SU-DHL-6 (cell line): ENCODE measurements around the gene TKFC.

ENCODE experiments used
- H2AFZ ChIP-seq: fragments of 200-600 bp; sonication (generic); 2 replicates; pipeline ENCODE4 v1.6.1; 2014; ENCODE audit warnings: low read depth, mild to moderate bottlenecking, moderate library complexity, mixed read lengths, antibody characterized with exemption, low read length; ENCODE audit not compliant: severe bottlenecking
- H3F3A ChIP-seq: fragments of 200-600 bp; shearing (Covaris generic); 2 replicates; pipeline ENCODE4 v1.6.0; 2016; ENCODE audit warnings: antibody characterized with exemption, mild to moderate bottlenecking; ENCODE audit not compliant: insufficient read depth
- H3K27ac ChIP-seq: fragments of 200-600 bp; sonication (generic); 2 replicates; pipeline ENCODE4 v1.5.1; 2016; ENCODE audit warnings: low read depth, mild to moderate bottlenecking, low read length, moderate library complexity, mixed read lengths
- H3K27me3 ChIP-seq: fragments of 200-600 bp; sonication (generic), shearing (Covaris generic); 2 replicates; pipeline ENCODE4 v1.6.0; 2014; ENCODE audit warnings: mild to moderate bottlenecking, low read length
- H3K36me3 ChIP-seq: fragments of 200-600 bp; sonication (generic); 2 replicates; pipeline ENCODE4 v1.6.1; 2014; ENCODE audit warnings: mild to moderate bottlenecking, low read length, mixed read lengths
- H3K4me2 ChIP-seq: fragments of 300-600, 200-600 bp; shearing (Covaris generic), sonication (generic); 2 replicates; pipeline ENCODE4 v1.6.0; 2014; ENCODE audit warnings: low read length, low read depth, mild to moderate bottlenecking; ENCODE audit not compliant: poor library complexity, severe bottlenecking
- H3K4me3 ChIP-seq: fragments of 200-600 bp; sonication (generic); 2 replicates; pipeline ENCODE4 v1.5.1; 2014; ENCODE audit warnings: antibody characterized with exemption, low read length, mild to moderate bottlenecking, mixed read lengths; ENCODE audit not compliant: insufficient read depth, poor library complexity, severe bottlenecking
- H3K79me2 ChIP-seq: fragments of 200-600 bp; sonication (generic); 2 replicates; pipeline ENCODE4 v1.6.1; 2014; ENCODE audit warnings: mild to moderate bottlenecking, low read length, moderate library complexity; ENCODE audit not compliant: insufficient read depth
- H3K9ac ChIP-seq: fragments of 200-600 bp; sonication (generic); 2 replicates; pipeline ENCODE4 v1.7.0; 2014; ENCODE audit warnings: mild to moderate bottlenecking, low read length
- H3K9me2 ChIP-seq: fragments of 200-600 bp; sonication (generic); replicated peaks from 2 replicates; pipeline ENCODE4 v1.6.1; 2014; ENCODE audit warnings: low read length; ENCODE audit not compliant: insufficient read depth
- H3K9me3 ChIP-seq: fragments of 200-600 bp; sonication (generic); 2 replicates; pipeline ENCODE4 v1.6.1; 2014; ENCODE audit warnings: low read length, mixed read lengths; ENCODE audit not compliant: insufficient read depth
- H4K20me1 ChIP-seq: fragments of 200-600 bp; sonication (generic); 2 replicates; pipeline ENCODE4 v1.6.1; 2014; ENCODE audit warnings: low read depth, mild to moderate bottlenecking, antibody characterized with exemption, low read length, moderate library complexity, mixed read lengths
- EZH2phosphoT487 ChIP-seq: fragments of 200-600 bp; sonication (generic), shearing (Covaris generic); conservative IDR thresholded peaks from 2 replicates; pipeline ENCODE4 v1.6.1; 2018; ENCODE audit warnings: mild to moderate bottlenecking, antibody characterized with exemption, low read length, moderate library complexity, mixed read lengths
- TF ChIP-seq, protein P1 (sequence below): fragments of 200-600 bp; sonication (generic); IDR thresholded peaks from one replicate; pipeline ENCODE4 v1.5.1; 2017; ENCODE audit warnings: antibody characterized with exemption, mild to moderate bottlenecking, low read length, moderate library complexity; ENCODE audit not compliant: insufficient read depth, poor library complexity, severe bottlenecking

TKFC gene

DNA sequence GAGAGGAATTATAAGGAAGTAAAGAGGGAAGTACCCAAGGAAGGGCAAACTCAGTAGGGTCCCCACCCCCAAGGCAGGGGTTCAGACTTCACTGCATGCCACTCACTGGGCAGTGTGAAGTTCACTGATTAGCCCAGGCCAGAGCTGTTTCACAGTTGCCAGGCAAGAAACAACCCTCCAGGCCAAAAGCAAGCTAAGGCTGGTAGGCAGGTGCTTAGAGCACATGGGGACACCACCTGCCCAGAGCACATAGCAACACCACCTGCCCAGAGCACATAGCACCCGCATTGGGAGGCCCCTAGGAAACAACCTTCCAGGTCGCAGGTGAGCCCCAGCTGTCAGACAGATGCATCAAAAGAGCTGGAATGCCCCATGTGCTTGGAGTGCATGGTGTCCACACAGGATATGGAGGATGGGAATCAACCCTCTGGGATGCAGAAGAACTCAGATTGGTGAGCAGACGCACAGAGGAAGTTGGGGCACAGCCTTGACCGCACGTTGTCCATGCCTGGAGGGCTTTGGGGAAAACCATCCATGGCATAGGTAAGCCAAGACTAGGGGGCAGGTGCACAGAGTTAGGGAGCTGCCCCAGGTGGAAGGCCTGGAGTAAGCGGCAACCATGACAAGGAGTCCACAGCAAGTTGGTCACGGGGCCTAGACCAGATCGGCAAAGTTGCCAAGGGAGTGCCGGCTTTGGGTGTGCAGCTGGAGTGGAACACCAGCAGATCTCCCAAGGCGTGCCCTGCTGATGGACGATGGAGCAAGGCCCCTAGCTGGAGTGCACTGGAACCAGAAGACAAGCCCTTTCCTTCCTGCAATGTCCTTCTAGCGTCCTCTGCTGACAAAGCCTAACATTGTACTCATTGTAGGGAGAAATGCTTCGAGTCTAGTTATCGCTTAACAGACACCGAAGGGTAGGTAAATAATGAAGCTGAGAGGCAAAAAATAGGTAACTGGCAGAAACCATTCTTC lies 51.5 kb downstream of the TKFC start:
- H3K79me2 ChIP-seq: no peaks in the 10 kb centered on the region
- H2AFZ ChIP-seq: no peak overlapping the region
- H3K4me2 ChIP-seq: no peak overlapping the region
- no peaks in the 10 kb centered on the region for H3K36me3 ChIP-seq
- no peak overlapping the region for H3K9ac ChIP-seq
- H3K4me3 ChIP-seq: no peak overlapping the region
- 0 out of 2 replicates have a peak overlapping the region, but pooled peaks have one; percentile 5 for H3K27ac ChIP-seq
- no peaks in the 10 kb centered on the region for H3K9me2 ChIP-seq
- H3K9me3 ChIP-seq: no peaks in the 10 kb centered on the region
- no peaks in the 10 kb centered on the region for H4K20me1 ChIP-seq
- H3K27me3 ChIP-seq: no peaks in the 10 kb centered on the region
- 0 out of 2 replicates have a peak, but pooled peaks cover 2% of the 10 kb centered on the region for H3F3A ChIP-seq
- no peak for TF ChIP-seq EZH2phosphoT487
- TF ChIP-seq, protein P1, sequence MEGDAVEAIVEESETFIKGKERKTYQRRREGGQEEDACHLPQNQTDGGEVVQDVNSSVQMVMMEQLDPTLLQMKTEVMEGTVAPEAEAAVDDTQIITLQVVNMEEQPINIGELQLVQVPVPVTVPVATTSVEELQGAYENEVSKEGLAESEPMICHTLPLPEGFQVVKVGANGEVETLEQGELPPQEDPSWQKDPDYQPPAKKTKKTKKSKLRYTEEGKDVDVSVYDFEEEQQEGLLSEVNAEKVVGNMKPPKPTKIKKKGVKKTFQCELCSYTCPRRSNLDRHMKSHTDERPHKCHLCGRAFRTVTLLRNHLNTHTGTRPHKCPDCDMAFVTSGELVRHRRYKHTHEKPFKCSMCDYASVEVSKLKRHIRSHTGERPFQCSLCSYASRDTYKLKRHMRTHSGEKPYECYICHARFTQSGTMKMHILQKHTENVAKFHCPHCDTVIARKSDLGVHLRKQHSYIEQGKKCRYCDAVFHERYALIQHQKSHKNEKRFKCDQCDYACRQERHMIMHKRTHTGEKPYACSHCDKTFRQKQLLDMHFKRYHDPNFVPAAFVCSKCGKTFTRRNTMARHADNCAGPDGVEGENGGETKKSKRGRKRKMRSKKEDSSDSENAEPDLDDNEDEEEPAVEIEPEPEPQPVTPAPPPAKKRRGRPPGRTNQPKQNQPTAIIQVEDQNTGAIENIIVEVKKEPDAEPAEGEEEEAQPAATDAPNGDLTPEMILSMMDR: no peak

DNA sequence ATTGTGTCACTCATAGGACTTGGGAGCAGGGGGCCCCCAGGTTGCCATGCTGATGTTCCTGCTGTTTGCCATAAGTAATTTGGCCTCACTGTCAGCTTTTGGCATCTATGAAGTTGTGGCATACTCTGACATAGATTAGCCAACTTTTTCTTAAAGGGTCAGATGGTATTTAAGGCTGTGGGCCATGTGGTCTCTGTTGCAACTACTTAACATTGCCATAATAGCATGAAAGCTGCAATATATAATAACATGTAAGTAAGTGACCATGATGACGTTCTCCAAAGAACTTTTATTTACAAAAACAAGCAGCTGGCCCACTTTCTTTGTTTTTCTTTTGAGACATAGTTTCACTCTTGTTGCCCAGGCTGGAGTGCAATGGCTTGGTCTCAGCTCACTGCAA lies 57.1 kb downstream of the TKFC start:
- Histone ChIP-seq H3K9me3 (no peaks in the 10 kb centered on the region), H3K36me3 (no peaks in the 10 kb centered on the region), H3K9me2 (no peaks in the 10 kb centered on the region), H3K27me3 (no peaks in the 10 kb centered on the region), H3K9ac (no peak overlapping the region), H3K4me2 (no peak overlapping the region), H3K79me2 (no peaks in the 10 kb centered on the region), H4K20me1 (no peaks in the 10 kb centered on the region), H3K4me3 (no peak overlapping the region), H2AFZ (no peak overlapping the region), H3K27ac (no peak overlapping the region), H3F3A (no peaks in the 10 kb centered on the region)
- TF ChIP-seq, protein P1: no peak

- Histone ChIP-seq H3K4me2 (peak overlapping the region; percentile 65), H3K9ac (peak overlapping the region; percentile 45), H3K79me2 (no peaks in the 10 kb centered on the region), H3K9me2 (no peaks in the 10 kb centered on the region), H4K20me1 (no peaks in the 10 kb centered on the region), H2AFZ (peak overlapping the region; percentile 43), H3K4me3 (peak overlapping the region; percentile 44), H3K27me3 (no peaks in the 10 kb centered on the region), H3K36me3 (no peaks in the 10 kb centered on the region), H3K9me3 (no peaks in the 10 kb centered on the region), H3F3A (no peaks in the 10 kb centered on the region), H3K27ac (0 out of 2 replicates have a peak overlapping the region, but pooled peaks have one; percentile 0)
- no peak for TF ChIP-seq EZH2phosphoT487
- TF ChIP-seq, protein P1: no peak
Observed at GRCh38 chr11:61392981-61393595, 60.1 kb downstream of the TKFC start.
